ENCODE results near the gene IKBIP. TPM values are rescaled to one million over a fixed set of nuclear protein-coding genes. Genes with fewer than 3 reads are reported as not detected.

IKBIP gene
- total RNA-seq, 1 experiment from 2014 or later: 14.5 TPM

DNA sequence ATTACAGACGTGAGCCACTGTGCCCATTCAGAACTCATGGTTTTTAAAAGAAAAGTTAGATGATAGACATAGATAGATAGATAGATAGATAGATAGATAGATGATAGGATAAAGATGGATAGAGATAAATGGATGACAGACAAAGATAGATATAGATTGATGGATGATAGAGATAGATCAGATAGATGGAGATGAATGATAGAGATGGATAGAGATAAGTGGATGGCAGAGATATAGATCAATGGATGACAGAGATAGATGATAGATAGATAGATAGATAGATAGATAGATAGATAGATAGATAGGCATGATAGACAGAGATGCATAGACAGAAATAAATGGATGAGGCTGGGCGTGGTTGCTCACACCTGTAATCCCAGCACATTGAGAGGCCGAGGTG is 64.8 kb downstream of the IKBIP start:
- ChIA-PET POLR2A (no interaction called here), CTCF (no interaction called here), RAD21 (ENCODE audit: low non-redundant PET in 1 of 2, low total read pairs in 2 of 2, uncharacterized antibody in 2 of 2, unreplicated experiment in 2 of 2) (no interaction called here)
- DNase-seq (ENCODE audit: low read depth, low spot score) (no peak), ATAC-seq (no peak)
- Histone ChIP-seq H3K4me1 (ENCODE audit: control insufficient read depth in 1 of 2, insufficient read depth in 2 of 2, low read length in 2 of 2) (peaks cover 21 to 43% of the 10 kb centered on the region in 2 experiments), H3K9ac (ENCODE audit: low read length) (no peak overlapping the region), H3K27me3 (ENCODE audit: insufficient read depth, low read length) (no peaks in the 10 kb centered on the region), H2AFZ (ENCODE audit: low read depth, low read length, poor library complexity, severe bottlenecking) (peak overlapping the region; percentile 76), H3K9me3 (ENCODE audit: control insufficient read depth in 1 of 2, insufficient read depth in 1 of 2, low read depth in 1 of 2, low read length in 2 of 2) (no peaks in the 10 kb centered on the region), H3K79me2 (ENCODE audit: insufficient read depth, low read length) (no peaks in the 10 kb centered on the region), H3K36me3 (ENCODE audit: control insufficient read depth in 1 of 2, insufficient read depth in 2 of 2, low read length in 2 of 2) (no peaks in the 10 kb centered on the region), H3K27ac (ENCODE audit: low read depth, low read length) (no peak overlapping the region), H3K4me2 (ENCODE audit: low read length) (peak overlapping the region; percentile 77), H3K4me3 (replicated peaks in 1 of 2; ENCODE audit: low read depth in 1 of 2, low read length in 2 of 2) (no peak overlapping the region), H4K20me1 (ENCODE audit: insufficient read depth) (no peaks in the 10 kb centered on the region), H3K9me2 (ENCODE audit: insufficient read depth) (no peaks in the 10 kb centered on the region)
- no TSS peak for BruUV-seq (replicated peaks)
- intact Hi-C loops (cut with micrococcal nuclease): no loop called here
- TF ChIP-seq CEBPB (IDR thresholded peaks at IDR 0.05; ENCODE audit: low read depth) (no peak), RAD21 (IDR thresholded peaks at IDR 0.05; ENCODE audit: low read depth) (no peak), JUND (IDR thresholded peaks at IDR 0.05) (no peak), ATF3 (IDR thresholded peaks at IDR 0.05) (no peak), EZH2phosphoT487 (IDR thresholded peaks at IDR 0.05; ENCODE audit: borderline replicate concordance) (no peak), ZNF274 (IDR thresholded peaks at IDR 0.05; ENCODE audit: low read depth, low read length) (no peak), POLR2A (IDR thresholded peaks at IDR 0.05; ENCODE audit: borderline replicate concordance, extremely low read depth, insufficient read depth, insufficient read length) (no peak), ZBTB33 (IDR thresholded peaks at IDR 0.05; ENCODE audit: extremely low read depth, insufficient replicate concordance, low read length) (no peak), FOSL1 (IDR thresholded peaks at IDR 0.05; ENCODE audit: low read depth) (no peak), SRF (IDR thresholded peaks at IDR 0.05; ENCODE audit: low read depth) (no peak)

Data from HCT116 (cell line).